ENCODE results near the gene TRRAP. TPM values are rescaled to one million over a fixed set of nuclear protein-coding genes. Genes with fewer than 3 reads are reported as not detected.

TRRAP gene
- total and polyA plus RNA-seq, 8 donors: 4.3 to 38.0 (median 15.7) TPM

- WGBS, 5 donors: 84 to 91% (median 86%) methylated on average over 3 of the region's 3 CpGs
Measured at GRCh38 chr7:98848918-98849317, 29.4 kb upstream of the TRRAP start.

GRCh38 chr7:98852826-98853225 is 25.5 kb upstream of the TRRAP start:
- TF ChIP-seq CTCF (IDR thresholded peaks at IDR 0.05) (no peak), EP300 (IDR thresholded peaks at IDR 0.05) (no peak), POLR2AphosphoS5 (IDR thresholded peaks at IDR 0.05) (no peak)
- H3K27ac ChIP-seq: no peak overlapping the region
- DNase-seq: no peak
- H3K4me3 ChIP-seq: no peak overlapping the region
- H3K9me3 ChIP-seq: peaks cover 0 to 21% (median 19%) of the 10 kb centered on the region in 4 donors
- H3K36me3 ChIP-seq: no peaks in the 10 kb centered on the region
- H3K27me3 ChIP-seq: peaks cover 0 to 21% (median 0%) of the 10 kb centered on the region in 3 donors
- intact Hi-C loops (cut with DNase I; ENCODE audit: low total_unique reads): no loop called here
- 51 to 72% (median 62%) methylated on average over 4 of the region's 4 CpGs for WGBS, 5 donors
- H3K4me1 ChIP-seq: no peaks in the 10 kb centered on the region

More at GRCh38 chr7:98848918-98849317, 29.4 kb upstream of the TRRAP start:
- no peak for TF ChIP-seq CTCF (IDR thresholded peaks at IDR 0.05)
- no peak for TF ChIP-seq EP300 (IDR thresholded peaks at IDR 0.05)
- no peak for TF ChIP-seq POLR2AphosphoS5 (IDR thresholded peaks at IDR 0.05)
- no peak for TF ChIP-seq POLR2A (IDR thresholded peaks at IDR 0.05)
- Histone ChIP-seq H3K4me3 (no peak overlapping the region), H3K4me1 (no peaks in the 10 kb centered on the region), H3K9me3 (peaks cover 0 to 22% (median 19%) of the 10 kb centered on the region in 4 donors), H3K27ac (no peak overlapping the region), H3K27me3 (peaks cover 0 to 6% (median 0%) of the 10 kb centered on the region in 3 donors), H3K36me3 (no peaks in the 10 kb centered on the region)
- intact Hi-C loops (cut with DNase I; ENCODE audit: low total_unique reads): no loop called here
- no peak for DNase-seq

GRCh38 chr7:98855610-98856422 is 22.5 kb upstream of the TRRAP start:
- no peak overlapping the region for H3K27ac ChIP-seq
- H3K4me1 ChIP-seq: no peaks in the 10 kb centered on the region
- WGBS, 5 donors: 76 to 80% (median 78%) methylated on average over 14 to 24 of the region's 24 CpGs
- no peak for DNase-seq
- TF ChIP-seq CTCF (IDR thresholded peaks at IDR 0.05): no peak
- no peak for TF ChIP-seq POLR2AphosphoS5 (IDR thresholded peaks at IDR 0.05)
- TF ChIP-seq POLR2A (IDR thresholded peaks at IDR 0.05): no peak
- TF ChIP-seq EP300 (IDR thresholded peaks at IDR 0.05): no peak
- H3K9me3 ChIP-seq: no peaks in the 10 kb centered on the region
- peaks cover 0 to 38% (median 0%) of the 10 kb centered on the region in 3 donors for H3K27me3 ChIP-seq
- H3K36me3 ChIP-seq: no peaks in the 10 kb centered on the region
- intact Hi-C loops (cut with DNase I; ENCODE audit: low total_unique reads): no loop called here
- H3K4me3 ChIP-seq: no peak overlapping the region

GRCh38 chr7:98860071-98860470 is 18.3 kb upstream of the TRRAP start:
- Histone ChIP-seq H3K4me1 (no peaks in the 10 kb centered on the region), H3K27me3 (peaks cover 0 to 28% (median 0%) of the 10 kb centered on the region in 3 donors), H3K36me3 (no peaks in the 10 kb centered on the region), H3K27ac (no peak overlapping the region), H3K4me3 (no peak overlapping the region), H3K9me3 (no peaks in the 10 kb centered on the region)
- intact Hi-C loops (cut with DNase I; ENCODE audit: low total_unique reads): no loop called here
- no peak for TF ChIP-seq CTCF (IDR thresholded peaks at IDR 0.05)
- no peak for TF ChIP-seq EP300 (IDR thresholded peaks at IDR 0.05)
- TF ChIP-seq POLR2AphosphoS5 (IDR thresholded peaks at IDR 0.05): no peak
- TF ChIP-seq POLR2A (IDR thresholded peaks at IDR 0.05): no peak
- no peak for DNase-seq
- 70 to 76% (median 75%) methylated on average over 12 of the region's 12 CpGs for WGBS, 5 donors
